ENCODE data around the gene ATP13A1. TPM values are rescaled to one million over a fixed set of nuclear protein-coding genes. Genes with fewer than 3 reads are reported as not detected.

Gene ATP13A1
- total RNA-seq, 1 experiment from 2014 or later, result 73.7 TPM

DNA sequence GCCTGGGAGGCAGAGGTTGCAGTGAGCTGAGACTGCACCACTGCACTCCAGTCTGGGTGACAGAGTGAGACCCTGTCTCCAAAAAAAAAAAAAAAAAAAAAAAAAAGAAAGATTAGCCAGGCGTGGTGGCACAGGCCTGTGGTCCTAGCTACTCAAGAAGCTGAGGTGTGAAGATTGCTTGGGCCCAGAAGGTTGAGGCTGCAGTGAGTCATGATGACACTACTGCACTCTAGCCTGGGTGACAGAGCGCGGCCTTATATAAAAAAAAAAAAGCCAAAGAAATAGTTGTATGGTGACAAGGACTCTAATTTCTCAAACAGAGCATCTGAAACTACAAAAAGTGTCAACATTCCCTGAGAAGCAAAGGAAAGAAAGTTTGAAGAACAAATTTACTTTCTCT, 48.4 kb downstream of the ATP13A1 start (continued):
- TF ChIP-seq, protein P1, sequence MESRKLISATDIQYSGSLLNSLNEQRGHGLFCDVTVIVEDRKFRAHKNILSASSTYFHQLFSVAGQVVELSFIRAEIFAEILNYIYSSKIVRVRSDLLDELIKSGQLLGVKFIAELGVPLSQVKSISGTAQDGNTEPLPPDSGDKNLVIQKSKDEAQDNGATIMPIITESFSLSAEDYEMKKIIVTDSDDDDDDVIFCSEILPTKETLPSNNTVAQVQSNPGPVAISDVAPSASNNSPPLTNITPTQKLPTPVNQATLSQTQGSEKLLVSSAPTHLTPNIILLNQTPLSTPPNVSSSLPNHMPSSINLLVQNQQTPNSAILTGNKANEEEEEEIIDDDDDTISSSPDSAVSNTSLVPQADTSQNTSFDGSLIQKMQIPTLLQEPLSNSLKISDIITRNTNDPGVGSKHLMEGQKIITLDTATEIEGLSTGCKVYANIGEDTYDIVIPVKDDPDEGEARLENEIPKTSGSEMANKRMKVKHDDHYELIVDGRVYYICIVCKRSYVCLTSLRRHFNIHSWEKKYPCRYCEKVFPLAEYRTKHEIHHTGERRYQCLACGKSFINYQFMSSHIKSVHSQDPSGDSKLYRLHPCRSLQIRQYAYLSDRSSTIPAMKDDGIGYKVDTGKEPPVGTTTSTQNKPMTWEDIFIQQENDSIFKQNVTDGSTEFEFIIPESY (IDR thresholded peaks at IDR 0.05; ENCODE audit: extremely low read depth, insufficient replicate concordance, low read length), result no peak
- no peak for TF ChIP-seq YY1 (IDR thresholded peaks at IDR 0.05; ENCODE audit: extremely low read depth, insufficient replicate concordance, low read depth, low read length)
- TF ChIP-seq, protein P2, sequence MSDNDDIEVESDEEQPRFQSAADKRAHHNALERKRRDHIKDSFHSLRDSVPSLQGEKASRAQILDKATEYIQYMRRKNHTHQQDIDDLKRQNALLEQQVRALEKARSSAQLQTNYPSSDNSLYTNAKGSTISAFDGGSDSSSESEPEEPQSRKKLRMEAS (IDR thresholded peaks at IDR 0.05), result peak; percentile 91

DNA sequence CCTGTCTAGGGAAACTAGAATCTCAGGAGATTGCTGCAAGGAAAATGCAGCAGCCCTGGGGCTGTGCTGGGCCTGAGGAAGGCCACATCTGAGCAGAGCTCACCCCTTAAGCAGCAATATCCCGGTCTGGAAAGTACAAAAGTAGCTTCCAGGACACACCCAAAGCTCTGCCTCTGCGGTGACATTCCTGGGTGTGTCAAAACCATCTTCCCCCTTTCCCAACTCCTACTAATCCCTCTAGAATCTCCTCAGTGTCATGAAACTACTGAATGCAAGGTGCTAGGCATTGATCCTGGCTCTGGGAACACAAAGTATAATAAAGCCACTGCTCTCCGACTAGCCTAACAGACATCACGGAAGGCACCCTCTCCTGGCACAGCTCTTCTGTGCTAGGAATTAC, 50.0 kb downstream of the ATP13A1 start:
- Histone ChIP-seq H3K79me2 (ENCODE audit: insufficient read depth, low read length) (peaks cover 47% of the 10 kb centered on the region), H3K4me3 (replicated peaks in 1 of 2; ENCODE audit: low read depth in 1 of 2, low read length in 2 of 2) (peak overlapping the region; percentile 29 to 47), H3K4me1 (ENCODE audit: control insufficient read depth in 1 of 2, insufficient read depth in 2 of 2, low read length in 2 of 2) (peaks cover 51 to 74% of the 10 kb centered on the region in 2 experiments), H3K4me2 (ENCODE audit: low read length) (peak overlapping the region; percentile 70), H3K9me3 (ENCODE audit: control insufficient read depth in 1 of 2, insufficient read depth in 1 of 2, low read depth in 1 of 2, low read length in 2 of 2) (no peaks in the 10 kb centered on the region), H3K27ac (ENCODE audit: low read depth, low read length) (peak overlapping the region; percentile 54), H3K9ac (ENCODE audit: low read length) (peak overlapping the region; percentile 58), H3K27me3 (ENCODE audit: insufficient read depth, low read length) (no peaks in the 10 kb centered on the region), H3K36me3 (ENCODE audit: control insufficient read depth in 1 of 2, insufficient read depth in 2 of 2, low read length in 2 of 2) (no peaks in the 10 kb centered on the region), H2AFZ (ENCODE audit: low read depth, low read length, poor library complexity, severe bottlenecking) (no peak overlapping the region), H3K9me2 (ENCODE audit: insufficient read depth) (no peaks in the 10 kb centered on the region), H4K20me1 (ENCODE audit: insufficient read depth) (no peaks in the 10 kb centered on the region)
- BruUV-seq (replicated peaks), result no TSS peak
- DNase-seq (ENCODE audit: low read depth, low spot score) (peak; percentile 63), ATAC-seq (peak; percentile 67)
- TF ChIP-seq SP1 (IDR thresholded peaks at IDR 0.05; ENCODE audit: low read depth) (peak; percentile 47; the same call in 1 of the 2 replicates), JUND (IDR thresholded peaks at IDR 0.05) (no peak)
- ChIA-PET POLR2A (no interaction called here), RAD21 (ENCODE audit: low non-redundant PET in 1 of 2, low total read pairs in 2 of 2, uncharacterized antibody in 2 of 2, unreplicated experiment in 2 of 2) (no interaction called here), CTCF (interaction anchor here (1.6 to 2.7 kb wide), 3 partner anchors 15 to 61 kb away, joined by 3 to 10 read pairs (median 9); no protein-coding TSS in a partner anchor)
- intact Hi-C loops (cut with micrococcal nuclease), result no loop called here

All from HCT116 (cell line).